Ishikawa (cell line): ENCODE measurements around the gene TMEM232.

ENCODE experiments used
- CEBPB ChIP-seq: IDR thresholded peaks from 2 replicates; pipeline ENCODE4 v1.6.1; 2012
- CREB1 ChIP-seq: IDR thresholded peaks from 2 replicates; pipeline ENCODE4 v1.6.1; 2012; ENCODE audit warnings: low read depth
- EGR1 ChIP-seq: IDR thresholded peaks from 2 replicates; pipeline ENCODE4 v1.6.1; 2012
- EP300 ChIP-seq: IDR thresholded peaks from 2 replicates; pipeline ENCODE4 v1.6.1; 2012; ENCODE audit warnings: borderline replicate concordance
- FOXM1 ChIP-seq: IDR thresholded peaks from 2 replicates; pipeline ENCODE4 v1.6.1; 2012; ENCODE audit warnings: low read depth, borderline replicate concordance
- MAX ChIP-seq: IDR thresholded peaks from 2 replicates; pipeline ENCODE4 v1.6.1; 2012
- NFIC ChIP-seq: IDR thresholded peaks from 2 replicates; pipeline ENCODE4 v1.6.1; 2012
- RAD21 ChIP-seq: IDR thresholded peaks from 2 replicates; pipeline ENCODE4 v1.6.1; 2012; ENCODE audit warnings: low read depth
- REST ChIP-seq: IDR thresholded peaks from 2 replicates; pipeline ENCODE4 v1.6.1; 2012; ENCODE audit warnings: low read depth, mild to moderate bottlenecking
- TAF1 ChIP-seq: IDR thresholded peaks from 2 replicates; pipeline ENCODE4 v1.6.1; 2012; ENCODE audit warnings: low read depth, mild to moderate bottlenecking
- TCF12 ChIP-seq: IDR thresholded peaks from 2 replicates; pipeline ENCODE4 v1.6.1; 2012; ENCODE audit warnings: low read depth
- TEAD4 ChIP-seq: IDR thresholded peaks from 2 replicates; pipeline ENCODE4 v1.6.1; 2012
- USF1 ChIP-seq: IDR thresholded peaks from 2 replicates; pipeline ENCODE4 v1.6.1; 2012
- YY1 ChIP-seq: IDR thresholded peaks from 2 replicates; pipeline ENCODE4 v1.6.1; 2012; ENCODE audit warnings: low read depth
- ZBTB7A ChIP-seq: IDR thresholded peaks from 2 replicates; pipeline ENCODE4 v1.6.1; 2012; ENCODE audit warnings: low read depth

The TMEM232 gene

GRCh38 chr5:110631236-110631635, 95.2 kb downstream of the TMEM232 start:
- TF ChIP-seq NFIC: no peak
- no peak for TF ChIP-seq CREB1
- TF ChIP-seq RAD21: no peak
- TF ChIP-seq FOXM1: no peak
- TF ChIP-seq CEBPB: no peak
- TF ChIP-seq EGR1: no peak
- no peak for TF ChIP-seq TCF12
- no peak for TF ChIP-seq MAX
- no peak for TF ChIP-seq TEAD4
- TF ChIP-seq USF1: no peak
- no peak for TF ChIP-seq REST
- no peak for TF ChIP-seq YY1
- no peak for TF ChIP-seq ZBTB7A
- no peak for TF ChIP-seq EP300
- TF ChIP-seq TAF1: no peak

GRCh38 chr5:110630350-110630749, 96.1 kb downstream of the TMEM232 start:
- TF ChIP-seq RAD21 (no peak), USF1 (no peak), REST (no peak), TCF12 (no peak), FOXM1 (no peak), CREB1 (no peak)

GRCh38 chr5:110625376-110625999, 101.0 kb downstream of the TMEM232 start:
- peak; percentile 34; the same call in 1 of the 2 replicates for TF ChIP-seq RAD21
- TF ChIP-seq NFIC: no peak

GRCh38 chr5:110623874-110624273, 102.6 kb downstream of the TMEM232 start:
- TF ChIP-seq NFIC (no peak), REST (no peak), FOXM1 (no peak), USF1 (no peak), EP300 (no peak), YY1 (no peak)

- no peak for TF ChIP-seq CREB1
- no peak for TF ChIP-seq REST
These were observed 107.5 kb downstream of the TMEM232 start for GRCh38 chr5:110618941-110619340.
